GM04503 (cell line): ENCODE data around the gene TEPSIN.
A peak's percentile ranks its signal among the peaks of the same experiment; 100 is the strongest.
"Not testable (repeated sequence)": the region's sequence is repeated elsewhere in the genome, so short reads cannot be mapped to it uniquely, and the experiment has no call there.

Experiments used
- DNase-seq: peaks from one replicate; pipeline ENCODE4 v3.0.0-alpha.2; 2012; ENCODE audit warnings: low read depth

The TEPSIN gene

DNA sequence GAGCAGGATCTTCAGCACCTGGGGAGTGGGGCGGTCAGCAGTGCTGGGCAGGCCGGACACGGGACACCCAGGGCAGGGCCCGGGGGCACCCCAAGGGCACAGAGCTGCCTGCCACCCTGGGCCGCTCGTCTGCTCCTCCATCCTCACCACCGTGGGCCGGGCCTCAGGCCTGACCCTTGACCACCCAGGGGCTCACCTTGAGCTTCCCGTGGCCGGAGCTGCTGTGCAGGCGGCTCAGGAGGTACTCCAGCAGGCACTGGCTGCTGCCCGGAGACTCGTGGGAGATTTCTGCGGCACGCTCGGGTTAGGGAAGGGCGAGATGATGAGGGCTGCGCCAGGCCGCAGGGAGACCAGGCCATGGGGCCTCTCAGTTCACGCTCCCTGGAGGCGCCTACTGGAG is 2.1 kb downstream of the TEPSIN start:
- no peak for DNase-seq

- DNase-seq = no peak
Observed at GRCh38 chr17:81235822-81236740, 2.8 kb downstream of the TEPSIN start.

DNA sequence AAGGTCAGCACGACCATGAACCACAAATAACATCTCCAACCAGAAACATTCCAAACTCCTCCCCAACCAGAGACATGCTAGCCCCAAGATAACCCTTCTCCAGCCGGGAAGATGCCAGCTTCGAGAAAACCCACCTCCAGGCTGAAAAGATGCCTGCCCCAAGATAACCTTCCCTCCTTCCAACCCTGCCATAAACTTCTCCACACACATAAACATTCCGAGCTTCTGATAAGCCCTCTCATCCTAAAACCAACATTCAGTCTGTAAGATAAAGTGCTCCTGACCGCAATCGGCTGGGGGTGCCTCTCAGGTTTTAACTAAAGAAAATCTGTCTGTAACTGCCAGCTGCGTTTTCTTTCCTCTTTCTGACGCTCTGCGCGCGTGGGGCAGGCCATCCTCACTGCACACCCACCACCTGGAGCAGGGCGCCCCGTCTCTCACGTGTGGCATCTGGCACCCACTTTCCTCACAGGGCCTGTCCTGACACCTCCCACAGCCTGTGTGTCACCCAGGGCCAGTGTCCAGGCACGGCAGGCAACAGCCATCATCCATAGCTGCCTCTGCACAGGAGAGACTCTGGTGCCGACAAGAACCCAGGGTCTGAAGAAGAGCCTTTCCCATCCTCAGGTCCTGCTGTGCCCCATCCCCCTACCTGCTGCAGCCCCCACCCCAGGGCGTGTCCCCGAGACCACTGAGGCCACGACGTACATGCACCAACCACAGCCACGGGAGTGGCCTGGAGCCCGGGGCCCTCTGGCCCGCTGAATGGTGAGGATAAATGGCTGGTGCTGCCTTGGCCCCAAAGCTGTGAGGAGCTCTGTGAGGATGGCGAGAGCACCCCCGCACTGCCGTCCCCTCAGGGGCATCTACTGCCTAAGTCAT is 3.7 kb downstream of the TEPSIN start:
- DNase-seq = no peak

- DNase-seq = no peak
Observed at GRCh38 chr17:81234506-81234855, 4.4 kb downstream of the TEPSIN start.

GRCh38 chr17:81233811-81234505 is 4.9 kb downstream of the TEPSIN start:
- DNase-seq = no peak

- DNase-seq = no peak
Observed at GRCh38 chr17:81233316-81233715, 5.5 kb downstream of the TEPSIN start.

GRCh38 chr17:81232616-81233241 is 6.1 kb downstream of the TEPSIN start:
- no peak for DNase-seq

DNA sequence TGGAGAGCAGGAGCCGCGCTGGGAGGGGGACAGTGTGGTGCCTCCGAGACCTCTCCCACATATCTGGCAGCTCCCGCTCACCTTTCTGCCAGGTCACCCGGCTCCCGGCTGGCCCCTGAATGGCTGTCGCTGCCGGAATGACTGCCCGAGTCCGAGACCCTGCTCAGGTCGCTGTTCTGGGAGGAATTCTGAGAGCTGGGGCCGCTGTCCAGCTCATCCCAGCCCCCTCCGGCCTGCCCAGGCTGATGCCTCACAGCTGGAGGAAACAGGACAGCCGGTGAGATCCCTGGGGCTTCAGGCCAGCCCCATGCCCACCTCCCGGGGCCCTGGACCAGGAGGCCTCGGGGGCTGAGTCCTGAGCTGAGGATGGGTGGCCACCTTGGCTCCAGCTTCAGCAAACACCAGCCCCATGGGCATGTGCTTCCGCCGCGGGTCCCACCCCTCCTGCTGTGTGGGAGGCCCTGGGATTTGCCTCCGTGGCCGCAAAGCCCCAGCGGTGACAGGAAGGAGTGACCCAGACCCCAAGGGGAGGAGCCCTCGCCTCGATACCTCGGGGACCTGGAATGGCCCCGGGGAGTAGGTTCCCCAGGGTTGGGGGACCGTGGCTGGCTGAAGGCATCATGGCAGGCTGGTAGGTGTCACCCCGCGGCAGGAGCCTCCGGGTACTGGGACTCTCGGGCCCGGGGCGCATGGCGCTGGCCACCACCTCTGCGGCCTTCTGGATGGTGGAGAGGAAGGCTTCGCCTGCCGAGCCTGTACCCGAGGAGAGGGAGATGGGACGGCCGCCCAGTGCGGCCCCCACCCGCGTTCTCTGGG is 6.9 kb downstream of the TEPSIN start:
- DNase-seq = no peak

- DNase-seq = no peak
Observed at GRCh38 chr17:81231121-81231645, 7.7 kb downstream of the TEPSIN start.

- DNase-seq = no peak
Observed at GRCh38 chr17:81230043-81230820, 8.6 kb downstream of the TEPSIN start.

GRCh38 chr17:81229666-81229920 is 9.3 kb downstream of the TEPSIN start:
- no peak for DNase-seq

- DNase-seq = no peak
Observed at GRCh38 chr17:81228834-81229665, 9.8 kb downstream of the TEPSIN start.

- no peak for DNase-seq
Observed at GRCh38 chr17:81228420-81228819, 10.4 kb downstream of the TEPSIN start.

GRCh38 chr17:81227630-81228029 is 11.2 kb downstream of the TEPSIN start:
- DNase-seq = not testable (repeated sequence)

DNA sequence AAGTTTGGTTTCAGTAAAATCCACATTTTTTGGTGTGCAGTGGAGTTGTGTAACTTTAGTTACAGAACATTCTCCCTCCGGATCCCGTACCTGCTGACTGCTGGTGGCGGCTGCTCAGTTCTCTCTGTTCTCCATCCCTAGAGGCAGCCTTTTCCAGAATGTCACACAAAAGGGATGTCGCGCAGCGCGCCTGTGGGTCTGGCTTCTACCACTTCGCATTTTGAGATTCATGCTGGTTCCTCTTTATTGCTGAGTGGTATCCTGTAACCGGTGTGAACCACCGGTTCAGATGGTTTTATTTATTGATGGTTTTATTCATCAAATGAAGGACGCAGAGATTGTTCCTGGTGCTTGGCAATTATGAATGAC is 15.1 kb downstream of the TEPSIN start:
- no peak for DNase-seq

GRCh38 chr17:81222906-81223761 is 15.7 kb downstream of the TEPSIN start, which contains the start of gene CEP131:
Gene CEP131 (minus strand): TSS chr17:81222965. CDS start chr17:81220056, 2,909 bp downstream.
- DNase-seq = peak; percentile 79

DNA sequence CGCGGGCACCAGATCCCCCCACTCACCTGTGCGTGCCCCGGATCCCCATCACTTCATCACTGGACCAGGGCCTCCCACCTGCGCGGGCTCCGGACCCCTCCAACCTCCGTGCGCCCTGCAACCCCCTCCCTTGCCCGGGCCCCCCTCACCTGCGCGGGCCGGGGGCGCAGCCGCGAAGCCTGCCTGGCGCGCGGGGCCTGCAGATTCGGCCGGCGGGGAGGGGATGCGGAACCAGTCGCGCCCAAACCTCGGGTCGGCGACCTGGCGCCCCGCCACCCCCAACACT is 16.3 kb downstream of the TEPSIN start:
- no peak for DNase-seq

DNA sequence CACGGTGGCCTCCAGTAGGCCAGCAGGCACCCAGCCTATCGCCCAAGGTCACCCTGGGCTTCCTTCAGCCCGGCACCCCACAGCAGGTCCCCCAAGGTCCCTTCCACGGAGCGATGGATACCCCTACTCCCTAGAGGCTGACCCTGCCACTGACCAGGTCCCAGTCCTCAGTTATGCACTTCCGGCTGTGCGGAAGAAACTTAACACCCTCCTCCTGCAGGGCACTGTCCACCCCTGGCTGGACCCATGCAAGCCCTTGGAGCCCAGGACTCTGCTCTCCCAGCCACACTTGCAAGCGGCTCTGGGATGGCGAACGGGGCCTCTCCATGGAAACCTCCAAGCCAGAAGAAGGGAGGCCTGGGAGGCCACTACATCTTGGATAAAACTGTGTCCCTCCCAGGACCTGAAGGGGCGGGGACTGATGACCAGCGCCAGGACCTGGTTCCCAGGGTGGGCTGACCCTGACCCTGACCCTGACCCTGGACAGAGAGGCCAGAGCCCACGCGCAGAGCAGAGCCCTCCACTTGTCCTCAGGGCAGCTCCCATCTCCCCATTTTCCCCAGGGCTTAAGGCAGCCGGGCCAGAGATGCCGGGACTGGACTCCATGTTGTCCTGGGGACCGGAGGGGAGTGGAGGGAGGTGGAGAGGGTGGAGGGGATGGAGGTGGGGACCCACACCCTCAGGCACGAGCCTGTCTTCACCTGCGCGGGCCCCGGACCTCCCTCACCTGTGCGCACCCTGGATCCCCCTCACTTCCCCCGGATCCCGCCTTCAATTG is 16.8 kb downstream of the TEPSIN start:
- DNase-seq = no peak
